Activated CD4-positive, alpha-beta T cell treated with anti-CD3 and anti-CD28 coated beads, Interleukin-2, amount 50 U/mL, for 48 hours (primary cell): ENCODE data around the gene NAA16.

Experiments
- DNase-seq, 2 experiments: peaks; one replicate each; pipeline ENCODE4 v3.0.0-alpha.2; 2020

The NAA16 gene

GRCh38 chr13:41361491-41361890, 50.4 kb downstream of the NAA16 start:
- DNase-seq, result no peak

GRCh38 chr13:41364043-41364442, 53.0 kb downstream of the NAA16 start:
- no peak for DNase-seq

- no peak for DNase-seq
Measured at GRCh38 chr13:41365631-41366030, 54.6 kb downstream of the NAA16 start.

GRCh38 chr13:41370736-41371135, 59.7 kb downstream of the NAA16 start:
- no peak for DNase-seq

- DNase-seq, result no peak
Measured at GRCh38 chr13:41377446-41377845, 66.4 kb downstream of the NAA16 start.

GRCh38 chr13:41382431-41382830, 71.4 kb downstream of the NAA16 start:
- no peak for DNase-seq

GRCh38 chr13:41383386-41383785, 72.3 kb downstream of the NAA16 start:
- no peak for DNase-seq

GRCh38 chr13:41384749-41385503, 73.9 kb downstream of the NAA16 start:
- DNase-seq, result no peak

- DNase-seq, result no peak
Measured at GRCh38 chr13:41386211-41386610, 75.1 kb downstream of the NAA16 start.

GRCh38 chr13:41387576-41387975, 76.5 kb downstream of the NAA16 start:
- DNase-seq, result no peak

GRCh38 chr13:41388143-41388881, 77.2 kb downstream of the NAA16 start:
- no peak for DNase-seq

GRCh38 chr13:41389580-41389979, 78.5 kb downstream of the NAA16 start:
- DNase-seq, result no peak

GRCh38 chr13:41394166-41394565, 83.1 kb downstream of the NAA16 start:
- no peak for DNase-seq

GRCh38 chr13:41398494-41399170, 87.6 kb downstream of the NAA16 start:
- no peak for DNase-seq

GRCh38 chr13:41401366-41401765, 90.3 kb downstream of the NAA16 start:
- no peak for DNase-seq

- no peak for DNase-seq
Measured at GRCh38 chr13:41402691-41403511, 91.8 kb downstream of the NAA16 start.

GRCh38 chr13:41403983-41404382, 92.9 kb downstream of the NAA16 start:
- DNase-seq, result no peak

GRCh38 chr13:41405367-41405766, 94.3 kb downstream of the NAA16 start:
- DNase-seq, result no peak

- no peak for DNase-seq
Measured at GRCh38 chr13:41407380-41407779, 96.3 kb downstream of the NAA16 start.

- no peak for DNase-seq
Measured at GRCh38 chr13:41408121-41408520, 97.1 kb downstream of the NAA16 start.

GRCh38 chr13:41408746-41409145, 97.7 kb downstream of the NAA16 start:
- no peak for DNase-seq

GRCh38 chr13:41409611-41410010, 98.5 kb downstream of the NAA16 start:
- DNase-seq, result no peak

GRCh38 chr13:41411060-41411459, 100.0 kb downstream of the NAA16 start:
- no peak for DNase-seq
